Testis (tissue), 3 donors: ENCODE results near the gene CDKN3. TPM values are rescaled to one million over a fixed set of nuclear protein-coding genes. Genes with fewer than 3 reads are reported as not detected.
"Not testable (repeated sequence)": the region's sequence is repeated elsewhere in the genome, so short reads cannot be mapped to it uniquely, and the experiment has no call there.

Experiments
- DNase-seq: peaks from one replicate; pipeline ENCODE4 v3.0.0-alpha.2; 2019
- H3K27ac ChIP-seq, 2 donors: fragments of 200-600 bp; sonication (generic); one replicate each; pipeline ENCODE4 v1.5.1; 2019
- H3K27me3 ChIP-seq: fragments of 200-600 bp; sonication (generic); one replicate; pipeline ENCODE4 v1.5.1; 2019
- H3K36me3 ChIP-seq: fragments of 200-600 bp; sonication (generic); one replicate; pipeline ENCODE4 v1.5.1; 2017; ENCODE audit warnings: low read depth; ENCODE audit errors: missing control alignments
- H3K4me1 ChIP-seq: fragments of 200-600 bp; sonication (generic); one replicate; pipeline ENCODE4 v1.5.1; 2019
- H3K4me3 ChIP-seq, 2 donors: fragments of 200-600 bp; sonication (generic); one replicate each; pipeline ENCODE4 v1.5.1; 2017 to 2019
- H3K9me3 ChIP-seq: fragments of 200-600 bp; sonication (generic); one replicate; pipeline ENCODE4 v1.5.1; 2017
- POLR2A ChIP-seq: fragments of 450-650 bp; IDR thresholded peaks from one replicate; pipeline ENCODE4 v1.6.1; 2017; ENCODE audit warnings: antibody characterized with exemption, mild to moderate bottlenecking, moderate library complexity
- WGBS, 2 donors: methylation state at CpG; one replicate each; pipeline ENCODE4 v1.1.5; 2018; 5-methylcytosine and 5-hydroxymethylcytosine counted together
- intact Hi-C: fragments of 100-400 bp; cut with DNase I; formaldehyde crosslinking; loops from one replicate; pipeline ENCODE4 v1.15.1; 2023; ENCODE audit warnings: low total_unique reads
- polyA plus RNA-seq: library from polyadenylated mRNA; stranded (reverse); fragments of 350-450 nt; fragmentation: Illumina TruSeq; extraction: RNeasy Lipid Tissue Mini Kit (QIAGEN cat#74804); gene quantifications from one replicate; pipeline ENCODE4 v1.2.3, GENCODE V29; 2014; ENCODE audit warnings: low read depth, low replicate concordance; ENCODE audit not compliant: insufficient read depth
- total RNA-seq, 2 donors: library from RNA; depleted of rRNA; stranded (reverse); fragments of >200 nt; gene quantifications; one replicate each; pipeline ENCODE4 v1.2.3, GENCODE V29; 2016
- TF ChIP-seq, protein P1 (sequence below), 3 experiments: fragments of 450-650 bp in 2 of 3; fragments of 200-600 bp in 1 of 3; sonication (generic) in 1 of 3; IDR thresholded peaks; one replicate each; pipeline ENCODE4 v1.5.1; 2016 to 2019; ENCODE audit warnings: antibody characterized with exemption in 3 of 3, mild to moderate bottlenecking in 2 of 3, moderate library complexity in 1 of 3

Gene CDKN3
- total and polyA plus RNA-seq, 3 donors from 2014 or later: 99.0 to 398 (median 160) TPM

- Histone ChIP-seq H3K4me1 (peaks cover 8% of the 10 kb centered on the region), H3K36me3 (no peaks in the 10 kb centered on the region), H3K4me3 (no peak overlapping the region), H3K9me3 (no peaks in the 10 kb centered on the region), H3K27ac (no peak overlapping the region), H3K27me3 (no peaks in the 10 kb centered on the region)
- 56 to 83% methylated on average over 7 of the region's 7 CpGs for WGBS, 2 donors
- TF ChIP-seq POLR2A: no peak
- TF ChIP-seq, protein P1, sequence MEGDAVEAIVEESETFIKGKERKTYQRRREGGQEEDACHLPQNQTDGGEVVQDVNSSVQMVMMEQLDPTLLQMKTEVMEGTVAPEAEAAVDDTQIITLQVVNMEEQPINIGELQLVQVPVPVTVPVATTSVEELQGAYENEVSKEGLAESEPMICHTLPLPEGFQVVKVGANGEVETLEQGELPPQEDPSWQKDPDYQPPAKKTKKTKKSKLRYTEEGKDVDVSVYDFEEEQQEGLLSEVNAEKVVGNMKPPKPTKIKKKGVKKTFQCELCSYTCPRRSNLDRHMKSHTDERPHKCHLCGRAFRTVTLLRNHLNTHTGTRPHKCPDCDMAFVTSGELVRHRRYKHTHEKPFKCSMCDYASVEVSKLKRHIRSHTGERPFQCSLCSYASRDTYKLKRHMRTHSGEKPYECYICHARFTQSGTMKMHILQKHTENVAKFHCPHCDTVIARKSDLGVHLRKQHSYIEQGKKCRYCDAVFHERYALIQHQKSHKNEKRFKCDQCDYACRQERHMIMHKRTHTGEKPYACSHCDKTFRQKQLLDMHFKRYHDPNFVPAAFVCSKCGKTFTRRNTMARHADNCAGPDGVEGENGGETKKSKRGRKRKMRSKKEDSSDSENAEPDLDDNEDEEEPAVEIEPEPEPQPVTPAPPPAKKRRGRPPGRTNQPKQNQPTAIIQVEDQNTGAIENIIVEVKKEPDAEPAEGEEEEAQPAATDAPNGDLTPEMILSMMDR (IDR thresholded peaks at IDR 0.05): no peak
- intact Hi-C loops: no loop called here
- DNase-seq: peak; percentile 66
Measured at GRCh38 chr14:54451121-54451601, 54.4 kb downstream of the CDKN3 start.

DNA sequence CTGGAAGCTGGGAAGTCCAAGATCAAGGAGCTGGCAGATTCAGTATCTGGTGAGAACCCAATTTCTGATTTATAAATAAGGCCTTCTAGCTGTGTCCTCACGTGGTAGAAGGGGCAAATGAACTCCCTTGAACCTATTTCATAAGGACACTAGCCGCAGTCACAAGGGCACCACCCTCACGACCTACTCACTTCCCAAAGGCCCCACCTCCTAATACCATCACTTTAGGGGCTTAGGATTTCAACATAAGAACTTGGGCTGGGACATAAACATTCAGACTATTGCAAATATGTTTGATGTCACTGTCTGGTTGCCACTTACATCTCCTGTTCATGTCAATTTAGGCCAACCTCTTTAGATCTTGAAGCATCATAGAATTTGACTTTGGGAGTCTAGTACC is 55.2 kb downstream of the CDKN3 start:
- WGBS, 2 donors: 63 to 78% methylated on average over 3 of the region's 3 CpGs
- no peaks in the 10 kb centered on the region for H3K4me1 ChIP-seq
- intact Hi-C loops: no loop called here
- no peak for DNase-seq
- H3K9me3 ChIP-seq: no peaks in the 10 kb centered on the region
- TF ChIP-seq, protein P1 (IDR thresholded peaks at IDR 0.05): no peak
- no peak for TF ChIP-seq POLR2A
- no peaks in the 10 kb centered on the region for H3K27me3 ChIP-seq
- no peak overlapping the region for H3K27ac ChIP-seq
- H3K36me3 ChIP-seq: no peaks in the 10 kb centered on the region
- no peak overlapping the region for H3K4me3 ChIP-seq

- H3K4me1 ChIP-seq: no peaks in the 10 kb centered on the region
- H3K27ac ChIP-seq: no peak overlapping the region
- H3K9me3 ChIP-seq: no peaks in the 10 kb centered on the region
- intact Hi-C loops: no loop called here
- no peak overlapping the region for H3K4me3 ChIP-seq
- WGBS, 2 donors: 75 to 90% methylated on average over 3 of the region's 3 CpGs
- no peaks in the 10 kb centered on the region for H3K36me3 ChIP-seq
- no peak for DNase-seq
- TF ChIP-seq, protein P1 (IDR thresholded peaks at IDR 0.05): no peak
- no peak for TF ChIP-seq POLR2A
- no peaks in the 10 kb centered on the region for H3K27me3 ChIP-seq
Measured at GRCh38 chr14:54453252-54453651, 56.4 kb downstream of the CDKN3 start.

- intact Hi-C loops, H3K27me3 ChIP-seq, H3K36me3 ChIP-seq, H3K4me1 ChIP-seq, H3K27ac ChIP-seq, H3K9me3 ChIP-seq, H3K4me3 ChIP-seq, DNase-seq: not testable (repeated sequence)
- WGBS, 2 donors: 87 to 92% methylated on average over 5 of the region's 5 CpGs
Measured at GRCh38 chr14:54453990-54454389, 57.2 kb downstream of the CDKN3 start.

DNA sequence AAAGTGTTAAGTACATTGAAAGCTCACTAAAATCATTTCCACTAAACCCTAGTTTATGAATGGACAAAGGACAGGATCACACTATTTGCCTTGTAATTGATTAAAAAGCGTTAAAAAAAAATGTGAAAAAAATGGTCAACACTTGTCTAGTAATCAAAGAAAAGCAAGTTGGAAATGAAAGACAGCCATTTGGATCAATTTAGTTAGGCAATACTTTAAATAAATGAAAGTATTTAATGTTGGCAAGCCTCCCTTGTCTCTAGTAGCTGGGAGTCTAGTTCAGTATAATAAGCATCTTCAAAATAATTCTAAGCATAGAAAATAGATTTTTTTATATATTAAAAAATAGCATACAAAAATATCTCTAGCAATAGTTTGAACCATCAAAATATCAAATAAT is 58.6 kb downstream of the CDKN3 start:
- intact Hi-C loops: no loop called here
- H3K4me3 ChIP-seq: no peak overlapping the region
- TF ChIP-seq, protein P1 (IDR thresholded peaks at IDR 0.05): no peak
- no peak for TF ChIP-seq POLR2A

DNA sequence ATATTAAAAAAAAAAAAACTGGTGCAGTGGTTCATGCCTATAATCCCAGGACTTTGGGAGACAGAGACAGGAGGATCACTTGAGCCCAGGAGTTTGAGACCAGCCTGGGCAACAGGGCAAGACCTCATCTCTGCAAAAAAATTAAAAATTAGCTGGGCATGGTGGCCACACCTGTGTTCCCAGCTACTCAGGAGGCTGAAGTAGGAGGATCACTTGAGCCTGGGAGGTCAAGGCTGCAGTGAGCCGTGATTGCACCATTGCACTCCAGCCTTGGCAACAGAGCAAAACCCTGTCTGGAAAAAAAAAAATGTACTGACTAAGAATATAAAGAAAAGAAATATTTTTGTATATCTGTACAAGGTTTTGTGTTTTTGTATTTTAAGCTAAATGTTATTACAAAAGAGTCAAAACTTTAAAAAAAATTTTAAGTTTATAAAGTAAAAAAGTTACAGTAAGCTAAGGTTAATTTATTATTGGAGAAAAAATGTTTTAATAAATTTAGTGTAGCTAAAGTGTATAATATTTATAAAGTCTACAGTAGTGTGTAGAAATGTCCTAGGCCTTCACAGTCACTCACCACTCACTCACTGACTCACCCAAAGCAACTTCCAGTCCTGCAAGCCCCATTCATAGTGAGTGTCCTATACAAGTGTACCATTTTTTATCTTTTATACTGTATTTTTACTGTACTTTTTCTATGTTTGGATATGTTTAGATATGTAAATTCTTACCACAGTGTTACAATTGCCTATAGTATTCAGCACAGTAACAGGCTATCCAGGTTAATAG is 60.2 kb downstream of the CDKN3 start:
- H3K9me3 ChIP-seq, H3K36me3 ChIP-seq, intact Hi-C loops, H3K4me1 ChIP-seq, DNase-seq, H3K27ac ChIP-seq, H3K4me3 ChIP-seq, H3K27me3 ChIP-seq: not testable (repeated sequence)
- 45 to 68% methylated on average over 1 of the region's 1 CpG for WGBS, 2 donors

More for the DNA sequence above, 58.6 kb downstream of the CDKN3 start:
- H3K9me3 ChIP-seq: no peaks in the 10 kb centered on the region
- no peaks in the 10 kb centered on the region for H3K36me3 ChIP-seq
- H3K27ac ChIP-seq: no peak overlapping the region
- WGBS, 2 donors: 78 to 88% methylated on average over 1 of the region's 1 CpG
- DNase-seq: no peak
- no peaks in the 10 kb centered on the region for H3K27me3 ChIP-seq
- no peaks in the 10 kb centered on the region for H3K4me1 ChIP-seq
